ENCODE measurements around the gene NXPH3.
A peak's percentile ranks its signal among the peaks of the same experiment; 100 is the strongest.
"Not testable (repeated sequence)": the region's sequence is repeated elsewhere in the genome, so short reads cannot be mapped to it uniquely, and the experiment has no call there.

NXPH3 gene

DNA sequence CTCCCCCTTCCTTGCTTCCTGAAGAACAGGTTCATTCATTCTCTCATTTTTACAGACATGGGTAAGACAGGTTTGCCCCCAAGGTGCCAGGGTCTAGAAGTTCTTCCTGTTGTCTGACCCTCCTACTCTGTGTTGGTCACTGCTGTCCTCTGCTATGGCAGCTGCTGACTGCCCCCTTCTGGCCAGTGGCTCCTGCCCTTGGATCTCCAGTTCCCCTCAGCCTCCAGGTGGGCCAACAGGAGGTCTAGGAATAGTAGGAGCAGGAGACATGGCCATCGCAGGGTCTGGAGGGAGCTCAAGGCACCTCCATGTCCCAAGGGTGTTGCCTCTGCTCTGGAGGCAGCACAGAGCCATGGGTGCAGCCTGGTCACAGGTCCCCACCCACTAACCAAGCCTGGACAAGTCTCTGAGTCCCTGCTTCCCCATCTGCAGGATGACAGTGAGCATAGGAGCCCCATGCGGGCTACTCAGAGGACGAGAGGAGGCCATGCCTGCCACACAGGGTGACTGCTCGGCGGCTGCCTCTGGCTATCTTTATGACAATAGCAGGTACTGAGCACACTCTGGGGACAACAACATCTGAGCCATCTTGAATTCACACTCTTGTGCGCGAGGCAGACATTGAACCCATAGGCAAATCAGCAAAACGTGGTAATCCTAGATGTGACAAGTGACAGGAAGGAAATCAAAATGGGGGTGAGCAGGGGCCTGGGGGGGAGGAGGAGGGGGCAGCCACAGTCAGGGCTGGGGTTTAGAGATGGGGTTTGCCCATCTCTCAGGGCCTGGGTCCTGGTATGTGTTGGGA lies 27.0 kb upstream of the NXPH3 start:
- H3K27ac ChIP-seq (ENCODE audit: low read length): no peak overlapping the region
- no peaks in the 10 kb centered on the region for H3K36me3 ChIP-seq (ENCODE audit: control insufficient read depth in 2 of 2, insufficient read depth in 2 of 2, low read length in 2 of 2)
- H3K4me1 ChIP-seq (ENCODE audit: control insufficient read depth, insufficient read depth, low read length): peaks cover 2% of the 10 kb centered on the region
- H3K9me3 ChIP-seq (ENCODE audit: control insufficient read depth in 2 of 2, low read length in 2 of 2): no peaks in the 10 kb centered on the region
- H3K4me3 ChIP-seq (ENCODE audit: low read length in 2 of 2): no peak overlapping the region
- H3K9ac ChIP-seq (ENCODE audit: low read length in 2 of 2): no peak overlapping the region
- peaks cover 0 to 5% of the 10 kb centered on the region in 2 donors for H3K27me3 ChIP-seq (ENCODE audit: control insufficient read depth in 1 of 2, insufficient read depth in 2 of 2, low read length in 2 of 2)

DNA sequence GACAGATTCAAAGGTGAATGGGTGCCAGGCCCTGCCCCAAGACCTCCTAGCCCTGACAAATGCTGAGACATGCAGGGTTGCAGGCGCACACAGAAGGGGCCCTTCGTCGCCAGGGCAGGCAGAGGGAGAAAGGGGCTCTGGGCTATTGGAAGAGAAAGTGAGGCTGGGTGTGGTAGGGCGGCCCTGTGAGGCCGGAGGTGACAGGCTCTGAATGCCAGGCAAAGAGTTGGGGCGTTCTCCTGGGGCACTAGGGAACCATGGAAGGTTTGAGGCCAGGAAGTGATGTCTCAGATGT lies 26.4 kb upstream of the NXPH3 start:
- peaks cover 2% of the 10 kb centered on the region for H3K4me1 ChIP-seq (ENCODE audit: control insufficient read depth, insufficient read depth, low read length)
- H3K4me3 ChIP-seq (ENCODE audit: low read length in 2 of 2): no peak overlapping the region
- no peaks in the 10 kb centered on the region for H3K36me3 ChIP-seq (ENCODE audit: control insufficient read depth in 2 of 2, insufficient read depth in 2 of 2, low read length in 2 of 2)
- peaks cover 0 to 5% of the 10 kb centered on the region in 2 donors for H3K27me3 ChIP-seq (ENCODE audit: control insufficient read depth in 1 of 2, insufficient read depth in 2 of 2, low read length in 2 of 2)
- H3K27ac ChIP-seq (ENCODE audit: low read length): no peak overlapping the region
- no peak overlapping the region for H3K9ac ChIP-seq (ENCODE audit: low read length in 2 of 2)
- H3K9me3 ChIP-seq (ENCODE audit: control insufficient read depth in 2 of 2, low read length in 2 of 2): no peaks in the 10 kb centered on the region

DNA sequence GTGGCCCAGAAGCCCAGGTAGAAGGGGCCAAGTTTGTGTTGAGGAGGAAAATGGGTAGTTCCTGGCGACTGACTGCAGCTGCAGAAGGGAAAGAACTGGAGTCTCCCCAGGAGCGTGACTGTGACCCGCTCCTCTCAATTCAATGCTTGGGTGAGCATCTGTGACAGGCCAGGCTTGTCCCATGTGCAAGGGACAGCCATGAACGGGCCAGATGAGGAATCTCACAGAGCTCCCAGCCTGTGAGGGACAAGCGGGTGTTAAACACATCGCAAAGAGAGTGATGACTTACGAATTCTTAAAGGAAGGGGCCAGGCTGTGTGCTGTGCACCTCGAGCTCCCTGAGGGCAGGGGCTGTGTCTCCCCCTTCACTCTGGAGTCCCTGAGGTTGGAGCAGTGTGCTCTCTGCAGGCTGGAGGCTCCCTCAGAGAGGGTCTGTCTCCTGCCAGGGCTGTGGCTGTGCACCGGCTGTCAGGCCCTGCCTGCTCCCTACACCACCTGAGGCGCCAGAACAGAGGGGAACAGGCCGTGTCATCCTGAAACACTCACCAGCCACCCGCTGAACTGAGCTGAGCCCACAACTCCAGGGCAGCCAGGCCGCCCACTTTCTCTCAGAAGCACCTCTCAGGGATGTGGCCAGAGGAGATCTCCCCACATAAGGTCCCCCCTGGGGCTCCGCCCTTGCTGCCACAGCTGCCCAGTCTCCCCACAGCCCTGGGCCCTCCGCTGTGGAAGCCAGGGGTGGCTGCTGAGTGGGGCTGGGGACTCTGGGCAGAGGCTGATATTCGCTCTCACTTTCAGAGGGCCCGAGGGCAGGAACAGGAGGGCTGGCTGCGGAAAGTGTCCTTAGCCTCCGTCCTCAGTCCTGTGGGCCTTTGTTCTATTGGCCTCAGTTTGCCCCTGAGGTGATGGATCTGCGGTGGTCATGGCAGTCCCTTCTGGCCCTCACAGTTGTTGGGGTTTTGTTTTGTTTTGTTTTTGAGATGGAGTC lies 25.7 kb upstream of the NXPH3 start:
- Histone ChIP-seq H3K4me3 (ENCODE audit: low read length in 2 of 2) (no peak overlapping the region), H3K27ac (ENCODE audit: low read length) (no peak overlapping the region), H3K36me3 (ENCODE audit: control insufficient read depth in 2 of 2, insufficient read depth in 2 of 2, low read length in 2 of 2) (no peaks in the 10 kb centered on the region), H3K9me3 (ENCODE audit: control insufficient read depth in 2 of 2, low read length in 2 of 2) (no peaks in the 10 kb centered on the region), H3K27me3 (ENCODE audit: control insufficient read depth in 1 of 2, insufficient read depth in 2 of 2, low read length in 2 of 2) (peaks cover 0 to 3% of the 10 kb centered on the region in 2 donors), H3K4me1 (ENCODE audit: control insufficient read depth, insufficient read depth, low read length) (peaks cover 2% of the 10 kb centered on the region), H3K9ac (ENCODE audit: low read length in 2 of 2) (no peak overlapping the region)

DNA sequence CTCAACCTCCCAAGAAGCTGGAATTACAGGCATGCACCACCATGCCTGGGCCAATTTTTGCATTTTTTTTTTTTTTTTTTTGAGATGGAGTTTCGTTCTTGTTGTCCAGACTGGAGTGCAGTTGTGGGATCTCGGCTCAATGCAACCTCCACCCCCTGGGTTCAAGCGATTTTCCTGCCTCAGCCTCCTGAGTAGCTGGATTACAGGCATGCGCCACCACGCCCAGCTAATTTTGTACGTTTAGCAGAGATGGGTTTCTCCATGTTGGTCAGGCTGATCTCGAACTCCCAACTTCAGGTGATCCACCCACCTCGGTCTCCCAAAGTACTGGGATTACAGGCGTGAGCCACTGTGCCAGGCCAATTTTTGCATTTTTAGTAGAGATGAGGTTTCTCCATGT lies 24.9 kb upstream of the NXPH3 start:
- not testable (repeated sequence) for H3K4me3 ChIP-seq (ENCODE audit: low read length in 2 of 2); H3K27me3 ChIP-seq (ENCODE audit: control insufficient read depth in 1 of 2, insufficient read depth in 2 of 2, low read length in 2 of 2); H3K4me1 ChIP-seq (ENCODE audit: control insufficient read depth, insufficient read depth, low read length); H3K9ac ChIP-seq (ENCODE audit: low read length in 2 of 2); H3K36me3 ChIP-seq (ENCODE audit: control insufficient read depth in 2 of 2, insufficient read depth in 2 of 2, low read length in 2 of 2); H3K9me3 ChIP-seq (ENCODE audit: control insufficient read depth in 2 of 2, low read length in 2 of 2); H3K27ac ChIP-seq (ENCODE audit: low read length)

DNA sequence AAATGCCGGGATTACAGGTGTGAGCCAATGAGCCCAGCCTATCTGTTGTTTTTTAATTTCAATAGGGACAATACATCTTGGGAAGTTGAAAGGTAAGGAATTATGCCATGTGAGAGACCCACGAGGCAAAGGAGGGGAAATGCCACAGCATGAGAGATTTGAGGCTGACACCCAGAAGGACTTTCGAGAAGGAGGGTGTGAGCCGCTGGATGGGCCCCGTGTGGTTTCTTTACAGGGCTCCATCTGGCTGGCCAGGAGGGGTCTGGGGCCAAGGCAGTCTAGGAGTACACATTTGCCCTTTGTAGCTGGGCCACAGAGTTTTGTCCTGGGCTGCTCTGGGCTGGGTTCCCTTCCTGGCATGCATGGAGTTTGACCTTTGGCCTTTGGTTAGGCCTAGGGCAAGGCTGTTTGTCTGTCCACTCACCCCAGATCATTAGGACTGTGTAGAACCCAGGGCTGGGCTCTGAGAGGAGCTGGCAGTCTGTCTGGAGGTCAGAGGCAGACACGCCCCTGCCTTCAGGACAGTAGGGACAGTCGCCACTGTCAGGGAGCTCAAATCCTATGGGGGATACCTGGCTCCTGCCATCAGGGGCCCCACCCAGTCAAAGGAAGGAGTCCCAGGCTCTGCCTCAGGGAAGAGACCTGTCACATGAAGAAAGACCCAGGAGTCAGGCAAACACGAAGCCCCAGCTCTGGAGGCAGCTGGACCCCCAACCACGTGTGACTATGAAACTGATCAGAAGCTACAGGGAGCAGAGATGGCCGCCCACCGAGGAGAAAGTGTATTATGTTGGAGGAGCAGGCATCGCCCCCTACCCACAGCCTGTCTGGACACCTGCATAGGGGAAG lies 24.2 kb upstream of the NXPH3 start:
- H3K9ac ChIP-seq (ENCODE audit: low read length in 2 of 2): no peak overlapping the region
- H3K27ac ChIP-seq (ENCODE audit: low read length): no peak overlapping the region
- H3K27me3 ChIP-seq (ENCODE audit: control insufficient read depth in 1 of 2, insufficient read depth in 2 of 2, low read length in 2 of 2): peaks cover 0 to 3% of the 10 kb centered on the region in 2 donors
- H3K4me3 ChIP-seq (ENCODE audit: low read length in 2 of 2): no peak overlapping the region
- no peaks in the 10 kb centered on the region for H3K36me3 ChIP-seq (ENCODE audit: control insufficient read depth in 2 of 2, insufficient read depth in 2 of 2, low read length in 2 of 2)
- no peaks in the 10 kb centered on the region for H3K9me3 ChIP-seq (ENCODE audit: control insufficient read depth in 2 of 2, low read length in 2 of 2)
- peaks cover 5% of the 10 kb centered on the region for H3K4me1 ChIP-seq (ENCODE audit: control insufficient read depth, insufficient read depth, low read length)

DNA sequence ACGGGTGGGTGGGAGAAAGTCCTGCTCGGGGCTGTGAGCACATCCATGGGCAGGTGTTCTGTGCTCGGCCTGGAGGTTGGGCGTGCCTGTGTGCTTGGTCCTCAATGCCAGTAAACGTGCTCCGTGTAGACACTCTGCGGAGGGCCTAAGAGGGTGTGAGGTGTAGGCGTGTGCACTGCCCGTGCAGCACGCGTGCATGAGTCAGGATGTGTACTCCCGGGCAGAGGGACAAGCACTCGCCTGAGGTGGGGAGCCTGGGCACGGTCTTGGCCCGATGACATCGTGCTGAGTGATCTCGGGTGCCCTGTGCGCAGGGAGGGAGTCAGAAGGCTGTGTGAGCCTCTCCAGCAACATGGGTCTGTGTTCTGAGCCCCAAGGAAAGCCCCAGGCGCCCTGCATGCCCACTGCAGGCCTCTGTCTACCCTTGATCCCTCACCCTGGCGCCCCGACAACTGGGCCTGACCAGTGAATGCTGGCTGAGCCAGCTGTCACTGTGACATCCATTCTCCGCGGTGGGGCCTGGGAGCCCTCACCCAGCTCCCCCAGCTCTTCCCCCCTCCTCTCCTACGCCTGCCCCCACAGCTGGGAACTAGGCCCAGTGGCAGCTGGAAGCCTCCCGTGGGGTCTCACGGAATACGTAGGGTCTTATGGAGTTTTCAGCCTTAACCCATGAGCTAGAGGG lies 23.5 kb upstream of the NXPH3 start:
- Histone ChIP-seq H3K4me3 (ENCODE audit: low read length in 2 of 2) (no peak overlapping the region), H3K27ac (ENCODE audit: low read length) (no peak overlapping the region), H3K36me3 (ENCODE audit: control insufficient read depth in 2 of 2, insufficient read depth in 2 of 2, low read length in 2 of 2) (no peaks in the 10 kb centered on the region), H3K27me3 (ENCODE audit: control insufficient read depth in 1 of 2, insufficient read depth in 2 of 2, low read length in 2 of 2) (peaks cover 0 to 3% of the 10 kb centered on the region in 2 donors), H3K9ac (ENCODE audit: low read length in 2 of 2) (no peak overlapping the region), H3K9me3 (ENCODE audit: control insufficient read depth in 2 of 2, low read length in 2 of 2) (no peaks in the 10 kb centered on the region), H3K4me1 (ENCODE audit: control insufficient read depth, insufficient read depth, low read length) (peaks cover 6% of the 10 kb centered on the region)

DNA sequence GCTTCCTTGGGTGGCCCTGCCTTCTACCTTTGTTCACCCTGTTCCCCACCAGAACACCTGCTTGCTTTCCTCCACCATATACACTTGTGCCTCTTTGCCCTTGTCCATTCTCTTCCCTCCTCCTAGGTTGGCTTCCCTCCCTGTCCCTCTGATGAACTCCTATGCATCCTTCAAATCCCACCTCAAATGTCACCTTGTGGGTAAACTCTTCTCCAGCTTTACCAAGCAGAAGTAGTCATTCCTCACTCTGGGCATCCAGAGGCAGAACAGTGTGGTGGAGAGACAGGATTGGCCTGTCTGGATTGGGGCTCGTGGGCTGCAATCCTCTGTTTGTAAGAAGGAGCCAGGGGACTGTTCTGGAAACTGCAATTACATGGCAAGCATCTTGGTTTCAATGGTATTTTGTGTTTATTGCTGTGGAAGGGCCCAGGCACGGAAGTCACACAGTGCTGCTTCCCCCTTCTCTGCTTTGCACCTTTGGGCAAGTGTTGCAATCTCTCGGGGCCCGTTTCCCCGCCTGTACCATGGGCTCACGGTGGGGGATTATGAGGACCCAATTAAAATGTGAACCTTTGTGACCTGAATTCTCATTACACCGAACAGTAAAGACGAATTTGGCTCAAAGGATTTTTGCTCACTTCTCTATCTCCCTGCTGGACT lies 21.9 kb upstream of the NXPH3 start:
- H3K27me3 ChIP-seq (ENCODE audit: control insufficient read depth in 1 of 2, insufficient read depth in 2 of 2, low read length in 2 of 2): peaks cover 0 to under 1% of the 10 kb centered on the region in 2 donors
- no peak overlapping the region for H3K4me3 ChIP-seq (ENCODE audit: low read length in 2 of 2)
- H3K9me3 ChIP-seq (ENCODE audit: control insufficient read depth in 2 of 2, low read length in 2 of 2): no peaks in the 10 kb centered on the region
- H3K9ac ChIP-seq (ENCODE audit: low read length in 2 of 2): no peak overlapping the region
- peaks cover 7% of the 10 kb centered on the region for H3K4me1 ChIP-seq (ENCODE audit: control insufficient read depth, insufficient read depth, low read length)
- H3K27ac ChIP-seq (ENCODE audit: low read length): no peak overlapping the region
- H3K36me3 ChIP-seq (ENCODE audit: control insufficient read depth in 2 of 2, insufficient read depth in 2 of 2, low read length in 2 of 2): no peaks in the 10 kb centered on the region

DNA sequence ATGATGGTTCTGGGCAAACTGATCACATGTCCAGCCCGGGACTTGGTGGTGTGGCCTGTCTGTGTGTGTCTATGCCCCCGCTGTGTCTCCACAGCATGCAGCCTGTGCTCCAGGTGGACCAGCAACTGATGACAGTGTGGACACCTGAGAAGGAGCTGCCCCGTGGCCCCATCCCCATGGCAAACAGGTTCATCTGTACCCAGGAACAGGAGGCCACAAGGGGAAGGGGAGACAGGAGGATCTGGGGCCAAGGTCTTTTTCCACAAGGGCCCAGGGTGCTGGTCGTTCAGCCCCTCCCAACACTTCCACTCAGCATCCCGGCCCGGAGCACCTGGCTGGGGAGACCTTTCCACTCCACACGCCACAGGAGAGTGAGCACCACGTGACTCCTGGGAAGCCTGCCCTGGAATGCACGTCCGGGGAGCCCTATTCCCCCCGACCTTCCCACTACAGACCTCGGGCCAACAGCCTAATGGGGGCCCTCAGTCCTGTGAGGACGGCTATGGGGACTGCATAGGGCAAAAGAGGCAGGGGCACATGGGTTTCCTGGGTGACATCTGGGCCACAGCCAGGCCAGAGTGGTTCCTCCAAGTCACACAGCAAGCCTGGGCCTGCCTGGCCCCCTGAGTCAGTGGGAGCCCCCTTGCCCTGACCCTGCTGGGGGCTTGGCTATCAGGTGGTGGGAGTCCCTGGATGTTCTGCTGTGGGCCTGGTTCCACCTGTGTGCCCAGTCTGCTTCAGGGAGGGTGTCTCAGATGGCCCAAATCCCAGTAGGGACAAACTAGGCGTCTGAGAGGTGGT lies 20.8 kb upstream of the NXPH3 start:
- H3K27me3 ChIP-seq (ENCODE audit: control insufficient read depth in 1 of 2, insufficient read depth in 2 of 2, low read length in 2 of 2): no peaks in the 10 kb centered on the region
- no peaks in the 10 kb centered on the region for H3K36me3 ChIP-seq (ENCODE audit: control insufficient read depth in 2 of 2, insufficient read depth in 2 of 2, low read length in 2 of 2)
- no peaks in the 10 kb centered on the region for H3K9me3 ChIP-seq (ENCODE audit: control insufficient read depth in 2 of 2, low read length in 2 of 2)
- no peak overlapping the region for H3K4me3 ChIP-seq (ENCODE audit: low read length in 2 of 2)
- no peak overlapping the region for H3K9ac ChIP-seq (ENCODE audit: low read length in 2 of 2)
- no peak overlapping the region for H3K27ac ChIP-seq (ENCODE audit: low read length)
- H3K4me1 ChIP-seq (ENCODE audit: control insufficient read depth, insufficient read depth, low read length): peaks cover 7% of the 10 kb centered on the region

DNA sequence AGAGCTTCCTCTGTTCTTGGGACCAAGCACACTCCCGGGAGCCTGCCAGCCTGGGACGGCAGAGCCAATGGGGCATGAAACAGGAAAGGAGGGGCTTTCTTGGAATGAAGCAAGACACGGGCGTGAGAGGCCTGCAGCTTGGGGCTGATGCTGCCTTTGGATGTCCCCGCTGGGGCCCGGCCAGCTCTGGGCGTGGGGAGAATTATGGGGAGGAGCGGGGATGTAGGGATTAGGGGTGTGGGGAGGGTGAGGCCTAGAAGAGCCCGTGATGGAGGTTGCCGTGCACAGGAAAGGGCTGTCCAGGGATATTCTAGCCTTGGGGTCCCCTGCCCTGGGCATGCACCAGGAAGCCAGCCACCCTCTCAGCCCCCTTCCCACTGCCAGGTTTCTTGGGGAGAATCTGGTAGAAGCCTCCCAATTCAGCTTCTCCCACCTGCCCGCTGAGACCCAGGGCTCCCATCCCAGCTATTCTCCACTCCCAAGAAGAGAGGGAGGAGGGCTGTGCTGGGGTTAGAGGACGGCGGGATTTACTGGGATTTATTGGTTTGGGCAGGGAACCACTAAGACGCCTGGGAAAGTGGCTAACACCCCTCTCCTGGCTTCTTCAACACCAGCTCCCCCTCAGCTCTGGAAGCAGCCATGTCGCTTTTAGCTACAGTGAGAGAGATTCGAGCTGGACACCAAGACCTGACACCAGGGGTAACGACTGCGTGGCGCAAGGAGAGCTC lies 20.0 kb upstream of the NXPH3 start:
- Histone ChIP-seq H3K27me3 (ENCODE audit: control insufficient read depth in 1 of 2, insufficient read depth in 2 of 2, low read length in 2 of 2) (no peaks in the 10 kb centered on the region), H3K27ac (ENCODE audit: low read length) (no peak overlapping the region), H3K9ac (ENCODE audit: low read length in 2 of 2) (peak overlapping the region; percentile 21 to 30), H3K9me3 (ENCODE audit: control insufficient read depth in 2 of 2, low read length in 2 of 2) (no peaks in the 10 kb centered on the region), H3K36me3 (ENCODE audit: control insufficient read depth in 2 of 2, insufficient read depth in 2 of 2, low read length in 2 of 2) (no peaks in the 10 kb centered on the region), H3K4me3 (ENCODE audit: low read length in 2 of 2) (peak overlapping the region in 1 of 2 donors; percentile 35), H3K4me1 (ENCODE audit: control insufficient read depth, insufficient read depth, low read length) (peaks cover 7% of the 10 kb centered on the region)
